GM21381 (cell line): ENCODE data around the gene KLF13.

Experiments
- ATAC-seq: cut with Tn5 transposase; IDR thresholded peaks from one replicate; pipeline ENCODE4 v1.9.1; 2021; ENCODE audit warnings: mild to moderate bottlenecking, moderate library complexity; ENCODE audit not compliant: unreplicated experiment

Gene KLF13

DNA sequence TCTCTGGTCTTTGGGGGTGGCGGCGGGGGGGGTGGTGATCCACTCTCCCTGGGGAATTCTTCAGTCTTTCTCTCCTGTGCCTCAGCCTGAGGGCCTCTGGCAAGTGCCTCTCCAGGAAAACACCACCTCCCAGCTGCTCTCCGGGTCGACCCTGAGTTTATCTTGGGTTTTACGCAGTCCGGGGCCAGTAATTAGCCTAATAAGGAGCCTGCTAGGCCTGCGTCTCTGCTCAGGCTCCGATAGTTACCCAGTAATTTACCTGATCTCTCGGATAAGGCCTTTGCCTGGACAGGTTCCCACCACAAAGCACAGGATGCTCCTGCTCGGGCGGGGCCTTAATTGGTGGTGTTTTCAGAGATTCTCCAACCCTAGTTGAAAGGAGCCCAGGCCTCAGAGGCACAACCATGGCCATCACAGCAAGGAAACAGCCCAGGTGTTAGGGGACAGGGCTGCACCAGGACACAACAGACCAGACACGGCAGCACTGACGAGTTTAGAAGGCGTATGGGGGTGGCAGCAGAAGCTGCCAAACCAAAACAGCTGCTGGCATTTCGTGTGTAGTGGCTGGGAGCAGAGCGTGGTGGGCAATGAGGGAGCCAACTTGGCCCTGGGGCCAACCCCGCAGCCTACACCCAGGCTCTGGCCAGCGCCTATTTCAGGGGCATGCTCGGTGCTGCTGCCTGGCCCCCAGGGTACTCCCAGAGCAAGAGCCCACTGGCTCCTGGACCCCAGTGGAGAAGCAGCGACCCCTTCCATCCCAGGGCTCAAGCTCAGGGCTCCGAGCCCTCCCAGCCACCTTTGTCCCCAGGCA is 71.4 kb downstream of the KLF13 start:
- no peak for ATAC-seq

DNA sequence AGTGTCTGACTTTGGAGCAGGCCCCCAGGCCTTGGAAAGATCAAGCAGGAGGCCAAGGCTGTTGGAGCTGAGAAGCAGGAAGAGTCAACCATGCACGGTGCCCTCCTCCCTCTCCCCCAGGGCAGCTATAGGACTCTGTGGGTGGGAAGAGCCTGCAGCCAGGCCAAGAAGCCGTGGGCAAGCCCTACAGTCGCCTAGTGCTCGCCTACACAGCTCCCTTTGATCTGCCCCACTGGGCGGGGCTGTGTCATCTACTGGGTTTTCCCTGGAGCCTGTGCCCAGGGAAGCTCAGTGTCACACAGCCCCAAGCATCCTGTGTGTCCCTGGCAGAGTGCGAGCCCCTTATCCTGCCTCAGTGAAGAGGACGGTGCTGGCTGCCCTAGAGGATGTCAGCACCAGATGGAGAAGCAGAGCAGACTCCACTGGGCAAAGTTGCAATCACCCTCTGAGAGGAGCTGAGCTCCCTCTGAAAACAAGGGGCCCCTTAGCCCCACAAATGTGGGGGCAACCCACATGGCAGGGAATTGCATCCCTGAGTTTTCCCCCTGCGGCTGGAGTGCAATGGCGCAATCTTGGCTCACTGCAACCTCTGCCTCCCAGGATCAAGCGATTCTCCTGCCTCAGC is 72.2 kb downstream of the KLF13 start:
- no peak for ATAC-seq

DNA sequence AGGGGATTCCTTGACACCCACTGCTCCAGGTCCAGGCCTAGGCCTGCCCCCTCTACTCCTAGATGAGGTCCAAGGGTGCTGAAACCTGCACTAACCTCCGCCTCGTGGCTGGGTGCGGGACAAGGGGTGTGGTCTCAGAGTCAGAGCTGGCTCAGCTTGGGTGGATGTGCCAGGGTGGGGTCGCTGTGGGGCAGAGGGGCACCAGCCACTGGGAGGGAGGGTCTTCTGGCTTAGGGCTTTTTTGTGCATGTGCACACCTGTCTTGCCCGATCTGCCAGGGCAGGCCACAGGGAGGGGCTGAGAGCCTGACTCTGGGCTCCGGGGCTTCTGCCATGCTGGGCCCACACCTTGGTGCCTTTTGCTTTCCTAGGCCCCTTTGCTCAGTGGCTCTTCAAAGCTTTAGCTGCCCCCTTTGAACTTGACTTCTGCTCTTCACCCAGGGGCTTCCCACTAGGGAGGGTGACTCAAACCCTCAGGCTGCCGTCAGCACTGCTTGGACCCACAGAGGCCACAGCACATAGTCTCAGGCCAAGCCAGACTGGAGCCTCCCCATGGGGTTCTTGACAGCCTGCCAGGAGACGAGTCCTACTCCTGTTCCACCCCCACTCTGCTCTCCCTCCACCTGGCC is 73.0 kb downstream of the KLF13 start:
- no peak for ATAC-seq

DNA sequence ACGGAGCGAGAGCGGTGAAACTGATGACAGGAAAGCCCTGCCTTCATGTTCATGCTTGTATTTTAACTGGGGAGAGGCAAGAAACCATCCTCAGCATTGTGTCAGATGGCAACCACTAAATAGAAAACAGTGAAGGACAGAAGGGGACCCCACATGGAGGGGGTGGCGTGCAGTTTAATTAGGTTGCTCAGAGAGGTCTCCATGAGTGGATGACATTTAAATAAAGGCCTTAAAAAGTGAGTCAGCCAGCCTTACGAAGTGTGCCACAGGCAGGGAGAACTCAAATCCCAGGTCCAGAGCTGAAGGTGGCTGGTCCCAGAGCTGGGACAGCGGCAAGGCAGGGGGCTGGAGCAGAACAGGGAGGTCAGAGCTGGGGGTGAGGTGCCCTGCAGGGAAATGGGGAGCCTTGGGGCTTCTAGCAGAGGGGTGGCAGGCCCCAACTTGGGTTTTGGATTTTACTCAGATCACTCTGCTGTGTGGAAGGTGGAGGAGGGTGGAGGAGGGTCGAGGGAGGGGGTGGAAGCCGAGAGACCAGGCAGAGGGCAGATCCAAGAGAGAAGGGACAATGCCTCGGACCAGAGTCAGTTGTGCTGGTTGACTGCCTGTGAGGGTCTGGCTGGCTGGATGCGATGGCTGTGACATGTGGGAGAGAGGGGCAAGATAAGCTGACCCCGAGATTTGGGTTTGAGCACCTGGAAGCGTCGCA is 73.7 kb downstream of the KLF13 start:
- no peak for ATAC-seq

DNA sequence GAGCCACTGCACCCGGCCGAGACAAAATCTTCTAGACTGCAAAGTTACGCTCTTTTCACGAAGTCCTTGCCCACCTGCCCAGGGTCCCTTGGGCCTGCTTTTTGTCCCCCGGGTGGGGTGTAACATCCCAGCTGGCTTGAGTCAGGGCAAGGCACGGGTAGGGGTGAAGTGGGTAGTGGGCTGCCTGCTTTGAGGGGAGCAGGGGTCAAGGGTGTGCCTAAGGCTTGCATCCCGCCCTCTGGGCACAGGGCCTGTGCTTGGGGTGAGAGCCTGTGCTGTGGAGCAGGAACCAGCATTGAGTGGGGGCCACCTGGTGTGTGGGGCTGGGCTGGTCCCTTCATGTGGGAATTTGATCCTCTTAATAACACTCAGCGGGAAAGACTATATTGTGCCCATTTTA is 74.6 kb downstream of the KLF13 start:
- no peak for ATAC-seq

DNA sequence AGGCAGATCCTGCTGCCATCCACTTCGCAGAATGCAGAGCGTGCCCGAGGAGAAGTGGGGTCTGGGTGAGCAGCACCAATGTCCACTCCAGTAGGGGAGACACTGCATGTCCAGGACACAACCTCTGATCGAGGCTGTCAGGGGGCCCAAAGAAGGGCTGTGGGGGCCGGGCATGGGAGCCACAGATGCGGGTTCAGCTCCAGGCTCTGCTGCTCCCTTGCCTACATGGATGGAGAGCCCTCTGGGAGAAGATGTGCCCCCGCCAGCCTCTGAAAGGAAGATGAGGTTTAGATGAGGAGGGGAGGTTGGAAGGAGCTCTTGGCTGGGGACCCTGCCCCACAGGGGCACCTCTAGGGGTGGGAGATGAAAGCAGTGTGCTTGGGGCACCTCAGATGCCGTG is 75.4 kb downstream of the KLF13 start:
- no peak for ATAC-seq

DNA sequence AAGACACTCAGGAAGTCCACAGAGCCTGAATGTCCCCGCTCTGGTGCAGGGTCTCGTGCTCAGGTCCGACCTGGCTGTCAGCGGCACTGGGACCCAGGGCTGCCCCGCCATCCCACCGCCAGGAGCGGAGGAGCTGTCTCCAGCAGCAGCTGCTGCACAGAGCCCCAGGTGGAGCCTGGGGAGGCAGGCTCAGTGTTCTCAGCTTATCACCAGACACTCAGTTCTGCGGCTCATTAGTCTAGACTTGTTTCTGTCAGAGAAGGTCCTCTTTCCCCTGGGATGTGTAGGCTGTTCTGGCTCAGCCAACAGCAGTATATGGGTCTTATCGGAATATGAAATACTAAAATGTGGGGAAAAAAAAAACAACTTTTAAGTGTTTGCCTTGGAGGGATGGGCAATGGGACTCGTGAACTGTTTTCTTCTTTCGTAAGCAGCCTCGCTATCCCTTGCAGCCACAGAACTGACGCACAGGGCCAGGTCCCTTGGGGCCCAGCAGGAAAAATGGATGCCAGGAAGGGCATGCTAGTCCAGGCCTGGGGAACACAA is 75.9 kb downstream of the KLF13 start:
- no peak for ATAC-seq

DNA sequence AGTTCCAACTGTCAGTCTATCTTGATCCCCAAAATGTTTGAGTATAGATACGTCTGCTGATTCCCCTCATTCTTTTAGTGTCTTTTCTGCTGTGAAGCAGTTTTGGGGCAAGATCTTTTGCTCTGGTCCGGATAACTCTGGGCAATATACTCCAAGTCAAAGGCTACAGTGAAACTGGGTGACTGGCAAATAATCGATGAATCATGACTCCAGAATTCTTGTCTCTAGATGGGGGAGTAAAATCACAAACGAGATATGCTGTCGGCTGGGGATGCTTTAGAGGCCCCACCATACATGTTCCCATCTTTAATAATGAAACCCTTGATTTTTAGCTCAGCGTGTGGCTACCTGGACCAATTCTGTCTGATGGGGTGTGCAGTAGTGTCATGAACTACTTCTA is 76.5 kb downstream of the KLF13 start:
- no peak for ATAC-seq

DNA sequence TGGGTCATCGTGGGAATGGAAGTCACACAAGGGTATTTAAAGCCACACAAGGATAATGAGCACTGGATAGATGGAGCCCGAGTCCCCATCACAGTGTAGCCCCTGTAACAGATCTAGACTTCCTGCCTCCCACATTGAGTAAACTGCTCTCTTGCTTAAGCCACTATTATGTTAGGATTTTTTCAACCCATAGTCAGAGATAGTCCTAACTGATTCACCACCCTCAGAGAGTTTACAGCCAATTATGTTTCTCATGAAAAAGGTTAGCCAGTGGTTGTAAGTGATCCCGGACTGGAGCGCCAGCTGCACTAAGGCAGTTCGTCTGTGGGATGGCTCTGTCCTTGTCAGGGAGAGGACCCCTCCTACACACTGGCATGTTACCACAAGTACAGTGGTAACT is 77.0 kb downstream of the KLF13 start:
- no peak for ATAC-seq

DNA sequence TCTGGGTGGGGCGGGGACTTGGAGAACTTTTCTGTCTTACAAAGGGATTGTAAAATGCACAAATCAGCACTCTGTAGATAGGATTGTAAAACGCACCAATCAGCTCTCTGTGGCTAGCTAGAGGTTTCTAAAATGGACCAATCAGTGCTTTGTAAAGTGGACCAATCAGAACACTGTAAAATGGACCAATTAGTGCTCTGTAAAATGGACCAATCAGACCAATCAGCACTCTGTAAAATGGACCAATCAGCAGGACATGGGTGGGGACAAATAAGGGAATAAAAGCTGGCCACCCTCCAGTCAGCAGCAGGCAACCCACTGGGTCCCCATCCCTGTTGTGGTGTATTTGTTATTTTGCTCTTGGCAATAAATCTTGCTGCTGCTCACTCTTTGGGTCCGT is 77.7 kb downstream of the KLF13 start:
- ATAC-seq, result no peak

DNA sequence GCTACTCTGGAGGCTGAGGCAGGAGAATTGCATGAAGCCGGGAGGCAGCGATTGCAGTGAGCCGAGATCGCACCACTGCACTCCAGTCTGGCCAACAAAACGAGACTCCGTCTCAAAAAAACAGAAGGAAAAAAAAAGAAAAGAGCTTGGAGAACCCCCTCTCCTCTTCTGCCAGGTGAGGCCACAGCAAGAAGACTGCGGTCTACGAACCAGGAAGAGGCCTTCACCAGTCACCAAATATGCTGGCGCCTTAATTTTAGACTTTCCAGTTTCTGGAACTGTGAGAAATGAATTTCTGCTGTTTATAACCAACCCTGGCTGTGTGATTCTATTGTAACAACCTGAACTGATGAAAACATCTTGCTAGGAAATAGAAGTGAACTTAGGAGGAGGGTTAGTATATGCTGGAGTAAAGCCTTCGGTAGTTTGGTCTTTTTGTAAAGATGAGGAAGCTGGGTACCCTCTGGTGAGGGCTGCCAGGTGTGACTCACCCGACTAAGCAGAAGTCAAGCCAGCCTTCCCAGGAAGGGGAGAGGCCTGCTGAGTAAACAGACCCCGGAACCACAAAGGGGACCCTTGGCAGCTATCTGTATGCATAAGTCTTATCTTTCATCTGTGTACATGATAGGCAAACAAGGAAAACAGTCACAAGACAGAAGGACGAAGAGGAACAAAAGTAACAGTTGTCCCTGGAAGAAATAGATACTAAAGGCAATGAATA is 78.7 kb downstream of the KLF13 start:
- ATAC-seq, result no peak

DNA sequence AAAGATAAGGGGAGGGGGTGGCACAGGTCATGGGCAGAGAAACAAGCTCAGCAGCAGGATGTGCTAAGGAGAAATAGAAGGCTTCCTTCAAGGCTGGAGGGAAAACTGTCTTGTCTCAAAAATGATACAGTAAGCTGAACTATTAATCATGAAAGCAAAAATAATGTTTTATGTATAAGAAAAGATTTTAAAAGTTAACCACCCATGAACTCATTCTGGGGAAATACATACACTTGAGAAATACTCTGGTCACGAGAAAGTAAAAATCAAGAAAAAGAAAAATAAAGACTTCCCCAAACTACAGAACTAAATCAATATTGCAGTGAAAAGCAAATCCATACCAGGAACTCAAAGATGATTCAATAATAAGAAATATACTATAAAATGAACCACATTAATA is 80.7 kb downstream of the KLF13 start:
- no peak for ATAC-seq

DNA sequence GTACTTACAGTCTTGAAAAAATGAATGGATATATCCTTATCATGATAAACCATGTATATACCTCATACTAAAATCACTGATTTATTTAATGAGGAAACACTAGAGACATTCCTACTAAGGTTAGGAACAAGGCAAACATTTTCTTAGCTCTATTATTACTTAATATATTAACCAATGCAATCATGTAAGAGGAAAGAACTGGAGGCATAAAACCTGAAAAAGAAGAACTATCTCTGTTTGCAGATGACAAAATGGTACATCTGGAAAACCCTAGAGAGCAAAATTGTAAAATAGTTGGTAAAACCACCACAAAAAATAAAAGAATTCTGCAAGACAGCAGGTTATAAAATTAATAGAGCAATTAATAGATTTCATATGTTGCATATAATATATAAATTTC is 81.2 kb downstream of the KLF13 start:
- ATAC-seq, result no peak

DNA sequence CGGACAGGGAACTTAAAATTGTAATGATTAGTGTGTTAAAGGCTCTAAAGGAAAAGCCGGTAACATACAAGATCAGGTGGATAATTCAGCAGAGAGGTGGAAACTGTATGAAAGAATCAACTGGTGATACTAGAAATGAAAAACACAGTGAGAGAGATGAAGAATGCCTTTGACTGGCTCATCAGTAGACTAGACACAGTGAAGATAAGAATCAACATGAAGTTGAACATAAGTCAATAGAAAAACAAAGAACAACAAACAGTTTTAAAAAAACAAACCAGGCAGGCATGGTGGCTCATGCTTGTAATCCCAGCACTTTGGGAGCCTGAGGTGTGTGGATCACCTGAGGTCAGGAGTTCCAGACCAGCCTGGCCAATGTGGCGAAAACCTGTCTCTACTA is 82.1 kb downstream of the KLF13 start:
- no peak for ATAC-seq

DNA sequence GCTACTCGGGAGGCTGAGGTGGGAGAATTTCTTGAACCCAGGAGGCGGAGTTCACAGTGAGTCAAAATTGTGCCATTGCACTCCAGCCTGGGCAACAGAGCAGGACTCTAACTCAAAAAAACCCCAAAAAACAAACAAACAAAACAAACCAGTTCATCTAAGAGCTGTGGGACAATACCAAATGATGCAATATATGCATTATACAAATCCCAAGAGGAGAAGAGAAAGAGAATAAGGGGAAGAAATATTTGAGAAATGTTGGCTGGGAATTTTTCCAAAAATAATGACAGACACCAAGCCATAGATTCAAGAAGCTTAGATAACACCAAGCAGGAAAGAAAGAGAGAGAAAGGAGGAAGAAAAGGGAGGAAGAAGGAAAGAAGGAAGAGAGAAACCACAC is 82.5 kb downstream of the KLF13 start:
- no peak for ATAC-seq

DNA sequence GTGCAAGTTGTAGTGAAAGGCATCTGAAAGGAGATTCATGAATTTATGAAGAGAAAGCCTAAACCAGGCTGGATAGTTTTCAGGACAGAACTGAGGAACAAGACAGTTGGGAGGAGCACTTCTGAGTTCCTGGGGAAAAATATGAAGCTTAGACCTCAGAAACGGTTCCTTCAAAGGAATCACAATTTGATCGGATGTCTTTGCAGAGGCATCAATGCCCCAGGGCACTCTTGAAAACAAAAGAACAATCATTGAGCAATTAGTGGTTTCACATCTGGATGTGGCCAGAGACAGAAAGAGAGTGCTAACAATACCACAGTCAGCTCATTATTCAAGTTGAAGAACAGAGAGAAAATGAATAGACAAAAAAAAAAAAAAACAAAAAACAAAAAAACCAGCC is 86.2 kb downstream of the KLF13 start:
- no peak for ATAC-seq

DNA sequence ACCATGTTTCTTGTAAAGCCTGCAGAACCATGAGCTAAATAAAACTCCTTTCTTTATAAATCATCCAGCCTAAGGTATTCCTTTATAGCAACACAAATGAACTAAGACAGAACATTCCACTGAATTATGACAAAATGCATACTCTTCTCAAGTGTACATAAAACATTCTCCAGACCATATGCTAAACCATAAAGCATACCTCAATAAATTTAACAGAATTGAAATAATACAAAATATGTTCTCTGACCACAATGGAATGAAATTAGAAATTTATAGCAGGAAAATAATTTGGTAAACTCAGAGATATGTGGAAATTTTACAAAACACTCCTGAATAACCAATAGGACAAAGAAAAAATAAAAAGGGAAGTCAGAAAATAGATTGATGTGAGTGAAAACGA is 88.6 kb downstream of the KLF13 start:
- ATAC-seq, result no peak

DNA sequence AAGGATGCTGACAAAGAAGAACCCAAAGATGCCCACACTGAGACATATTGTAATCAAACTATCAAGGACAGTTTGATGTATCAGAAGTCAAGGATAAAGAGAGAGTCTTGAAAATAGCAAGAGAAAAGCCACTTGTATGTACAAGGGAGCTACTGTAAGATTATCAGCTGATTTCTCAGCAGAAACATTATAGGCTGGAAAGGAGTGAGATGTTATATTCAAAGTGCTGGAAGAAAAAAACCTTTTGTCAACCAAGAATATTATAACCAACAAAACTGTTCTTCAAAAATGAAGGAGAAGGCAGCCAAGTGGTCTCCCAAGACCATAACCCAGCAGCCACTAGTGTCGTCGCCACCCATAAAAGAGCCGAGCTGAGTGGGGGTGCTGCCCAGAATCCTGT is 93.2 kb downstream of the KLF13 start:
- ATAC-seq, result no peak

DNA sequence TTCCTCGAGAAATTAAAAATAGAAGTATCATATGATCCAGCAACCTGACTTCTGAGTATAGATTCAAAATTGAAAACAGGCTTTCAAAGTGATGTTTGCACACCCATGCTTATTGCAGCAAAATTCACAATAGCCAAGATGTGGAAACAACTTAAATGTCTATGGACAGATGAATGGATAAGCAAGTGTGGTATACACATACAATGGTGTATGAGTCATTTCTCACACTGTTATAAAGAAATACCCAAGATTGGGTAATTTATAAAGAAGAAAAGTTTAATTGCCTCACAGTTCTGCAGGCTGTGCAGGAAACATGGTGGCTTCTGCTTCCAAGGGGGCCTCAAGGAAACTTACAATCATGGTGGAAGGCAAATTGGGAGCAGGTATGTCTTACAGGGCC is 100.8 kb downstream of the KLF13 start:
- no peak for ATAC-seq
